GM19467 (cell line): ENCODE data around the gene UQCR11.

Experiments
- ATAC-seq: cut with Tn5 transposase; IDR thresholded peaks from one replicate; pipeline ENCODE4 v1.9.1; 2021; ENCODE audit warnings: mild to moderate bottlenecking, moderate library complexity; ENCODE audit not compliant: unreplicated experiment

UQCR11 gene

GRCh38 chr19:1636325-1637236, 31.3 kb upstream of the UQCR11 start:
- no peak for ATAC-seq

- ATAC-seq = no peak
These were observed 29.6 kb upstream of the UQCR11 start for GRCh38 chr19:1634938-1635243.

DNA sequence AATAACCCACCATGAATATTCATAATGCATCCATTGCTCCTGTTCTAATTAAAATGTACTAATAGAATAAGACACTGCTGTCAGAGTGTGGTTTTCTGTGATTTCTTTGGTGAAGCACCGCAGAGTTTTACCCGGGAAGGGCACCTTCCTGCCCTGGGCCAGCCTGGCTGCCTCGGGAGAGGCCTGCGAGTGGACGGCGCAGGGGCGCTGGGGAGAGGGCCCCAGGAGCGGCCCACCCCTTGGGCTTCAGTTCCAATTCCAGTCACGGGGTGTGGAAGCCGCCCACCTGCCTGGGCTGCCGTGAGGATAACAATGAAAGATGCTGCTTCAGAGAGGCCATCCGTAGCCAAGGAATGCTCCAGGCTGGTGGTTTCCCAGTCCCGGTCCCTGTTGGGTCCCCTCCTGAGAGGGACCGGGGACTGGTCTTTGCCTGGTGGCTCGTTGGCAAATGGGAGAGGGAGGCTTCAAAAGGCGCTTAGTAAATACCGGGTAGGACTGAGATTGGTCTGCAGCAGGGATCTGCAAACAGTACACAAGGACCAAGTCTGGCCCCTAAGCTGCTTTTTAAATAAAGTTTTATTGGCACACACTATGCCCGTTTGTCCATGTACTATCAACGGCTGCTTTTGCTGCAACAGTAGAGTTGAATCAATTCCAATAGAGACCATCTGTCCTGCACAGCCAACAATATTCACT, 29.1 kb upstream of the UQCR11 start:
- ATAC-seq = no peak

DNA sequence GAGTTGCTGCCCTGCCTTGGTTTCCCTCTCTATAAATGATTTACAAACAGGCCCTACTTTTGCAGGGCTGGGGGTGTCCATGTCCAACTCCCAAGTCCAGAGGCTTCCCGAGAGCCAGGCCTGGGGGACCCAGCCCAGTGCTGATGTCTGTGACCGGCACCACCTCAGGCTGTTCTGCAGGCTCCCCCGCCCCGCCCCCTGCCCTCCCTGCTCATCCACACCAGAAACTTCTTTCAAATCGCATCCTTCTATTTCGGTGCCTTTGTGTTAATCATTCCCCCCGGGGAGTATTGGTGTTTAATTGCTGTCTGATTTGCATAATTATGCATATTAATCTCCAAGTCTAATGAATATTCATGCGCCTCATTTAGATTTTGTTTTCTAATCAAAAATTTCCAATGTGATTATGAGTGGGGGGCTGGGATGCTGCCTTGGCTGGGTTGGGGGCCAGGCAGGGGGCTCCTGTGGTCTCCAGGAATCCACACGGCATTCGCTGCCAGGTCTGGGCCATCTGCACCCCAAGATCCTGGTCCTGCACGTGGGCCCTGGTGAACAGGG, 28.1 kb upstream of the UQCR11 start:
- no peak for ATAC-seq

DNA sequence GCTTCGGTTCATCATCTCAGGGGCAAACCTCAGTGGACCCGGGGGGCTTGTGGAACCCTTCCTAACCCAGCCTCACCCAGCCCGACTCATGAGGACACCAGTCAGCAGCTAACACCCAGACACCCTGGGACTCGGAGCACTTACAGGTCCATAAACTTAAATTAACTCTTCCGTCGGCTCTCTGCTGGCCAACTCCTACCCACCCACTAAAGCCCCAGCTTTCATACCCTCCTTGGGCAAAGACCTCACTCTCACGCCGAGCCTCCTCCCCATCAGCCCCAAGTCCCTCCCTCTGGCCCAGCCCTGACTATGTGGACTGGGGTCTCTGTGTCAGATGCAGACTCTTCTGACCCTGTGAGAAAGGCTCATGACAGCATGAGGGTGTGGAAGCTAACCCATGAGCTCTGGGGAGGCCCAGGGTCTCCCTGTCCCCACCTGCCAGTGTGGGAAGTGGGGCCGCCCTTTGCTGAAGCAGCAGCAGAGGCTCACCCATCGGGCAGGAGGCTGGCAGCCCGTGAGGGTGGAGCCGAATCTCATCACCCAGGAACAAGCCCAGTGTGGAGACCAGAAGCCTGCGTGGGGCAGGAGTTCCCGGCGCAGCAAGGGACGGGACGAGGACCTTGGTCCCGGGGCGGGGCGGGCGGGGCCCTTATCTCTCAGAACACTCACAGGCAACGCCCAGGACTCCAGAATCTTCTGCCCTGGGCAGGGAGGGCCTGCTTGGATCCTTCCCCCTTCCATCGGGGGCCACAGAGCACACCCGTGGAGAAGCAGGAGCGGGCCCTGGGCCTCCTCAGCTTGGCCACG, 27.4 kb upstream of the UQCR11 start:
- ATAC-seq = no peak

- ATAC-seq = no peak
These were observed 26.4 kb upstream of the UQCR11 start for GRCh38 chr19:1631557-1632100.

DNA sequence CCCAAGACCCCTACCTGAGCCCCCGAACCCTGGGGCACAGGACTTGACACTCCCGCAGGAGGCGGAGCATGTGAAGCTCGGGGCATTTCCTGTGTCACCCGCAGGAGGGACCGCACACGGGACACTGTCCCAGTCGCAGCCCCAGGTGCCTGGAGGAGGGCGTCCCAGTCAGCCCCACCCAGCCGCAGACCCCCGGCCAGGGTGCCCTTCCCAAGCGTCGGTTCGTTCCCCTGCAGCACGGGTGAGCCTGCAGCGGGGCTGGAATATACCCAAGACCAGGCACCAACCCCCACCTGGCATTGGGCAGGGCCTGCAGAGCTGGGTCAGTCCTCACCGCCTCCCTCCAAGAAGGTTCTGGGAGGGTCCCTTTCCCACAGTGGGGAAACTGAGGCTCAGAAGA, 25.5 kb upstream of the UQCR11 start:
- ATAC-seq = no peak

DNA sequence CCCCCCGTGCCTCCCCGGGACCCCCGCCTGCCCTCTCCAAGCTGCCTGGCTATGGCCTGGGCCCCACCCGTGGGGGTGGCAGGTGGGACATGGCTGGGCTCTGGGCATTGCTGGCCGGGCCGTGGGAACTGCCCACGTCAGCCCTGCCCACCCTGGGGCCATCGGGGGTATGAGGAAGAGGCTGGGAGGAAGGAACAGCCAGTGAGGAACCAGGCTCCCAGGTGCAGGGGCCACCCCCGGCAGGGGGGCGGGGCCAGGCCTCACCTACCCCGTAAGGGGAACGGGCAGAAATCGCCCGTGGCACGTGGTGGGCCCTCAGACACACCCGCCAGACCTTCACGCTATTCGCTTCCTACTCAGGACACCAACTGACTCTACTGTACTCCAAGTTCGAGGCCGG, 24.8 kb upstream of the UQCR11 start:
- ATAC-seq = no peak

DNA sequence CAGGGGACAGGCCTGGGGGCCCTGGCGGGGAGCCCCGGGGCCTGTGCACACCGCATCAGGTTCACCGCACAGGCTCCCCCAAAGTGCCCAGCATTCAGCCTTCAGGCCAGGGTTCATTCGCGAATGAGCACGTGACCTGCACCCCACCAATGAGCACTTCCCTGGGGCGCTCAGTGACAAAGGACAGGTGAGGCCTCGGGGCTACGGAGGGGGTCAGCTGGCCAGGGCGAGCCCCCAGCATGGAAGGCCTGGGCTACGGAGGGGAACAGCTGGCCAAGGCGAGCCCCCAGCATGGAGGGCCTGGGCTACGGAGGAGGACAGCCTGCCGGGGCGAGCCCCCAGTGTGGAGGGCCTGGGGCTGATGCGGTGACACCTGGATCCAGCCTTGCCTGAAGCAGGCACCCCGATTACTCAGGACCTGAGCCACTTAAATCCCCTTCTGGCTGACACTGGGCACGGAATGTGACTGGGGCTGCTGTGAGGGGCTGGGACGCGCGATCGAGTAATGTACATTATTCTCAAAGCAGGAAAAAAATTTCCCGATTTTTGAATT, 24.1 kb upstream of the UQCR11 start:
- ATAC-seq = no peak

DNA sequence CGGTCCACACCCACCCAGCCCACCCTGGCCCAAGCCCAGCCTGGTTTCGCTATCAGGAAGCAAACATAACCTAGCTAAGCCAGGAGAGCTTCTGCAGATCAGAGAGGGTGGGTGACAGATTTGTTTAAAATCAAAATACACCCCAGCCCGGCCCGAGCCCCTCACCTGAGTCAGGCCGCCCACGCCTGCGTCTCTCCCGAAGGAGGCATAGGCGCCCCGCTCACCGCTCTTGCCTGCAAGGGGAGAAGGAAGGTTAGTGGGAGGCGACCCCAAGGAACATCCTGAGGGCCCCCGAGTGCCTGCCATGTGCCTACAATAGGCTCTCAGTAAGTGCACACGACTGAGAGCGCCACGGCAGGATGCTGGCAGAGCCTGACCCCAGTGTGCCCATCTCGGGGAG, 21.9 kb upstream of the UQCR11 start:
- no peak for ATAC-seq

GRCh38 chr19:1626417-1627010, 21.3 kb upstream of the UQCR11 start:
- no peak for ATAC-seq

DNA sequence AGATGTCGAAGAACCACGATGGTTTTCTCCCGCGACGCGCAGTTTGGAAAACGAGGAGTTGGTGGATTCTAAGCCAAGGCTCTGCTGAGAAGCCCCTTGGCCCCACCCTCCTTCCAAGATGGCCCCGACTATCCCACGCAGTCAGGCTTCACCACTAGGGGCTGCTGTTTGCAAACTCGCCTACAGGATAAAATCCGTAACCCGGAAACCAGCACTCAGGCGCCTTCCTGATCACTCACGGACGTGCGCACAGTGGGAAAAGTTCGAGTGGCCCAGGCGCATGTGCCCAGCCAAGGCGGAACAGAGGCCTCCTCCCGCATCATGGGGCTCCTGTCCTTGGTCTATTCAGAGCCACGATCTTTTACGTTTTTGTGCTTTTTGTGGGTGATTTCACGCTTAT, 19.2 kb upstream of the UQCR11 start:
- ATAC-seq = no peak

DNA sequence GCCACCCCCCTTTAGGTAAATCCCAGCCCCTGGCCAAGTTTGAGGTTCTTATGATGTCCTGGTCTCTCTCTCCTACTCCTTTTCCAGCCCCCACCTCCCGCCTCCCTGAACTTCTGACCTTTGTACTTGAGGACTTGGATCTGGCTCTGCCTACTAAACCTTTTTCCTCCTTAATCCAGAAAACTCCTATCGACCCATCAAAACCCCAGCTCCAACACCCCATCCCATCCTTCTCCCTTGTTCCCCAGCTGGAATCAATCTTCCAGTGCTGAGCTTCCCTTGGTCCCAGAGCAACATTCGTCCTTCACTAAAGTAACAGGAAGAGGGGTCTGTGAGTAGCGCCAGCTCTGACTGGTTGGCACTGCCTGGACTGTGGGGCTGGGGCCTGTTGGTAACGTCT, 17.3 kb upstream of the UQCR11 start:
- ATAC-seq = no peak

GRCh38 chr19:1622007-1622406, 16.7 kb upstream of the UQCR11 start:
- ATAC-seq = no peak

DNA sequence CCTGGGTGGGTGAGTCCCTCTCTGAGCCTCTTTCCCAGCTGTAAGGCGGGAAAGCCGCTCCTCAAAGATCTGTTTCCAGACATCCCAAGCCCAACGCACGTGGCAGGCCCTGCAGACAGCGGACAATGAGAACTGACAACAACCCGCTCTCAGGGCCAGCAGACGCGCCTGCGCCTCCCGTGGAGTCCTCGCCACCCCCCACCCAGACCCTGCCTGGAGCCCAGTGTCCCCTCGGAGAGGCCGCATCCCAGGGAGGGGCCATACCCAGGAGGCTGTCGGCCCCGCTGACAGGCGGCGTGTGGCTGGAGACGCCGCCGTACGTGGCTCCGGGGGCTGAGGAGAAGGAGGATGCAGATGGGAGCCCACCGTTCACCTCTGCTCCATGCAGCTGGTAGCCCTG, 16.3 kb upstream of the UQCR11 start:
- no peak for ATAC-seq

GRCh38 chr19:1621021-1621420, 15.8 kb upstream of the UQCR11 start:
- no peak for ATAC-seq

- no peak for ATAC-seq
These were observed 15.2 kb upstream of the UQCR11 start for GRCh38 chr19:1620502-1620901.

GRCh38 chr19:1619703-1620102, 14.4 kb upstream of the UQCR11 start:
- no peak for ATAC-seq

DNA sequence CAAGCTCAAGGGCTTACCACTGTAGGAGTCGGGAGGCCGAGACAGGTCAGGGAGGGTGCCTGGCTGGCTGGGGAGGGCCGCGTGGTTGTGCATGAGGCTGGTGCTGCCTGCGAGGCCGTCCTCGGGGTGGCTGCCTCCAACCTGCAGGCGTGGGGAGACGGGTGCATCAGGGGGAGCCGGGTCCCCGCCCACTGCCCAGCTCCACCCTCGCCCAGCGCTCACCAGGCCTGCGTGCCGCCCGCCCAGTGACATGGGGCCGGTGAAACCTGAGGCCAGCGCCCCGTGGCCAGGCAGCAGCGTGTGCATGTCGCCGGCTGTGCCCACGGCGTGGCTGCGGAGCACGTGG, 13.8 kb upstream of the UQCR11 start:
- ATAC-seq = no peak
